Measurements from ENCODE around the gene ARHGEF4. TPM values are rescaled to one million over a fixed set of nuclear protein-coding genes. Genes with fewer than 3 reads are reported as not detected.

Gene ARHGEF4
- total and polyA plus RNA-seq, 5 donors from 2014 or later = 0.22 to 1.7 (median 0.48) TPM; not detected in 1

- Histone ChIP-seq H3K27ac (ENCODE audit: insufficient read depth, low read length, poor library complexity, severe bottlenecking) (no peak overlapping the region), H3K27me3 (ENCODE audit: control insufficient read depth, insufficient read depth, low read length) (no peaks in the 10 kb centered on the region), H3K36me3 (ENCODE audit: control insufficient read depth, insufficient read depth, low read length) (no peaks in the 10 kb centered on the region), H3K9me3 (ENCODE audit: control insufficient read depth in 2 of 2, low read length in 2 of 2) (no peaks in the 10 kb centered on the region), H3K4me1 (ENCODE audit: control insufficient read depth, insufficient read depth, low read length, poor library complexity, severe bottlenecking) (no peaks in the 10 kb centered on the region), H3K4me3 (ENCODE audit: low read depth, low read length) (no peak overlapping the region)
- DNase-seq (no peak), ATAC-seq (ENCODE audit: low read depth in 2 of 2) (no peak)
- Mint-ChIP-seq H3K4me3 (no peak overlapping the region), H3K27ac (peak overlapping the region in 1 of 3 donors; percentile 76), H3K27me3 (peaks cover 4% of the 10 kb centered on the region), H3K9me3 (no peaks in the 10 kb centered on the region), H3K4me1 (no peaks in the 10 kb centered on the region), H3K36me3 (no peaks in the 10 kb centered on the region)
Observed at GRCh38 chr2:130846233-130846632, 9.5 kb downstream of the ARHGEF4 start.

GRCh38 chr2:130846686-130847375 is 10.1 kb downstream of the ARHGEF4 start:
- H3K4me1 Mint-ChIP-seq = no peaks in the 10 kb centered on the region
- ATAC-seq (ENCODE audit: low read depth in 2 of 2) = no peak
- Histone ChIP-seq H3K4me1 (ENCODE audit: control insufficient read depth, insufficient read depth, low read length, poor library complexity, severe bottlenecking) (no peaks in the 10 kb centered on the region), H3K27ac (ENCODE audit: insufficient read depth, low read length, poor library complexity, severe bottlenecking) (no peak overlapping the region), H3K27me3 (ENCODE audit: control insufficient read depth, insufficient read depth, low read length) (no peaks in the 10 kb centered on the region), H3K36me3 (ENCODE audit: control insufficient read depth, insufficient read depth, low read length) (no peaks in the 10 kb centered on the region), H3K4me3 (ENCODE audit: low read depth, low read length) (no peak overlapping the region), H3K9me3 (ENCODE audit: control insufficient read depth in 2 of 2, low read length in 2 of 2) (no peaks in the 10 kb centered on the region)
- no peaks in the 10 kb centered on the region for H3K9me3 Mint-ChIP-seq
- H3K36me3 Mint-ChIP-seq = no peaks in the 10 kb centered on the region
- peaks cover 8% of the 10 kb centered on the region for H3K27me3 Mint-ChIP-seq
- H3K27ac Mint-ChIP-seq = peak overlapping the region in 1 of 3 donors; percentile 76
- H3K4me3 Mint-ChIP-seq = no peak overlapping the region
- no peak for DNase-seq

GRCh38 chr2:130847776-130848525 is 11.2 kb downstream of the ARHGEF4 start:
- Mint-ChIP-seq H3K27ac (no peak overlapping the region), H3K4me1 (no peaks in the 10 kb centered on the region), H3K36me3 (no peaks in the 10 kb centered on the region), H3K9me3 (no peaks in the 10 kb centered on the region), H3K27me3 (peaks cover 9% of the 10 kb centered on the region), H3K4me3 (no peak overlapping the region)
- no peak overlapping the region for H3K27ac ChIP-seq (ENCODE audit: insufficient read depth, low read length, poor library complexity, severe bottlenecking)
- no peak overlapping the region for H3K4me3 ChIP-seq (ENCODE audit: low read depth, low read length)
- no peaks in the 10 kb centered on the region for H3K4me1 ChIP-seq (ENCODE audit: control insufficient read depth, insufficient read depth, low read length, poor library complexity, severe bottlenecking)
- no peaks in the 10 kb centered on the region for H3K27me3 ChIP-seq (ENCODE audit: control insufficient read depth, insufficient read depth, low read length)
- DNase-seq (no peak), ATAC-seq (ENCODE audit: low read depth in 2 of 2) (no peak)
- no peaks in the 10 kb centered on the region for H3K9me3 ChIP-seq (ENCODE audit: control insufficient read depth in 2 of 2, low read length in 2 of 2)
- H3K36me3 ChIP-seq (ENCODE audit: control insufficient read depth, insufficient read depth, low read length) = no peaks in the 10 kb centered on the region

GRCh38 chr2:130848526-130849210 is 12.0 kb downstream of the ARHGEF4 start:
- Mint-ChIP-seq H3K27me3 (peaks cover 9% of the 10 kb centered on the region), H3K4me1 (no peaks in the 10 kb centered on the region), H3K4me3 (no peak overlapping the region), H3K9me3 (no peaks in the 10 kb centered on the region), H3K36me3 (no peaks in the 10 kb centered on the region), H3K27ac (no peak overlapping the region)
- Histone ChIP-seq H3K4me3 (ENCODE audit: low read depth, low read length) (no peak overlapping the region), H3K4me1 (ENCODE audit: control insufficient read depth, insufficient read depth, low read length, poor library complexity, severe bottlenecking) (no peaks in the 10 kb centered on the region), H3K27me3 (ENCODE audit: control insufficient read depth, insufficient read depth, low read length) (no peaks in the 10 kb centered on the region), H3K27ac (ENCODE audit: insufficient read depth, low read length, poor library complexity, severe bottlenecking) (no peak overlapping the region), H3K36me3 (ENCODE audit: control insufficient read depth, insufficient read depth, low read length) (no peaks in the 10 kb centered on the region), H3K9me3 (ENCODE audit: control insufficient read depth in 2 of 2, low read length in 2 of 2) (no peaks in the 10 kb centered on the region)
- no peak for ATAC-seq (ENCODE audit: low read depth in 2 of 2)
- DNase-seq = no peak

GRCh38 chr2:130849896-130850787 is 13.4 kb downstream of the ARHGEF4 start:
- ATAC-seq (ENCODE audit: low read depth in 2 of 2) = no peak
- no peaks in the 10 kb centered on the region for H3K4me1 Mint-ChIP-seq
- peaks cover 9% of the 10 kb centered on the region for H3K27me3 Mint-ChIP-seq
- no peak overlapping the region for H3K27ac Mint-ChIP-seq
- H3K4me3 Mint-ChIP-seq = no peak overlapping the region
- no peaks in the 10 kb centered on the region for H3K36me3 ChIP-seq (ENCODE audit: control insufficient read depth, insufficient read depth, low read length)
- no peak overlapping the region for H3K4me3 ChIP-seq (ENCODE audit: low read depth, low read length)
- H3K4me1 ChIP-seq (ENCODE audit: control insufficient read depth, insufficient read depth, low read length, poor library complexity, severe bottlenecking) = no peaks in the 10 kb centered on the region
- H3K36me3 Mint-ChIP-seq = no peaks in the 10 kb centered on the region
- no peaks in the 10 kb centered on the region for H3K9me3 ChIP-seq (ENCODE audit: control insufficient read depth in 2 of 2, low read length in 2 of 2)
- no peaks in the 10 kb centered on the region for H3K27me3 ChIP-seq (ENCODE audit: control insufficient read depth, insufficient read depth, low read length)
- no peak for DNase-seq
- H3K9me3 Mint-ChIP-seq = no peaks in the 10 kb centered on the region
- H3K27ac ChIP-seq (ENCODE audit: insufficient read depth, low read length, poor library complexity, severe bottlenecking) = no peak overlapping the region

- Histone ChIP-seq H3K4me1 (ENCODE audit: control insufficient read depth, insufficient read depth, low read length, poor library complexity, severe bottlenecking) (no peaks in the 10 kb centered on the region), H3K4me3 (ENCODE audit: low read depth, low read length) (no peak overlapping the region), H3K9me3 (ENCODE audit: control insufficient read depth in 2 of 2, low read length in 2 of 2) (no peaks in the 10 kb centered on the region), H3K27me3 (ENCODE audit: control insufficient read depth, insufficient read depth, low read length) (no peaks in the 10 kb centered on the region), H3K36me3 (ENCODE audit: control insufficient read depth, insufficient read depth, low read length) (no peaks in the 10 kb centered on the region), H3K27ac (ENCODE audit: insufficient read depth, low read length, poor library complexity, severe bottlenecking) (no peak overlapping the region)
- Mint-ChIP-seq H3K4me3 (no peak overlapping the region), H3K9me3 (peaks cover 0 to 4% (median 0%) of the 10 kb centered on the region in 7 donors), H3K36me3 (no peaks in the 10 kb centered on the region), H3K27me3 (peaks cover 9% of the 10 kb centered on the region), H3K4me1 (no peaks in the 10 kb centered on the region), H3K27ac (no peak overlapping the region)
- no peak for DNase-seq
- ATAC-seq (ENCODE audit: low read depth in 2 of 2) = no peak
Observed at GRCh38 chr2:130850788-130851623, 14.3 kb downstream of the ARHGEF4 start.
